ENCODE measurements around the gene TCEA2.

Gene TCEA2

GRCh38 chr20:64065062-64065973 is 2.3 kb downstream of the TCEA2 start:
- no peak for DNase-seq (ENCODE audit: low read depth)

- DNase-seq (ENCODE audit: low read depth), result no peak
Measured at GRCh38 chr20:64065974-64066343, 3.0 kb downstream of the TCEA2 start.

- DNase-seq (ENCODE audit: low read depth), result no peak
Measured at GRCh38 chr20:64067005-64067632, 4.1 kb downstream of the TCEA2 start.

DNA sequence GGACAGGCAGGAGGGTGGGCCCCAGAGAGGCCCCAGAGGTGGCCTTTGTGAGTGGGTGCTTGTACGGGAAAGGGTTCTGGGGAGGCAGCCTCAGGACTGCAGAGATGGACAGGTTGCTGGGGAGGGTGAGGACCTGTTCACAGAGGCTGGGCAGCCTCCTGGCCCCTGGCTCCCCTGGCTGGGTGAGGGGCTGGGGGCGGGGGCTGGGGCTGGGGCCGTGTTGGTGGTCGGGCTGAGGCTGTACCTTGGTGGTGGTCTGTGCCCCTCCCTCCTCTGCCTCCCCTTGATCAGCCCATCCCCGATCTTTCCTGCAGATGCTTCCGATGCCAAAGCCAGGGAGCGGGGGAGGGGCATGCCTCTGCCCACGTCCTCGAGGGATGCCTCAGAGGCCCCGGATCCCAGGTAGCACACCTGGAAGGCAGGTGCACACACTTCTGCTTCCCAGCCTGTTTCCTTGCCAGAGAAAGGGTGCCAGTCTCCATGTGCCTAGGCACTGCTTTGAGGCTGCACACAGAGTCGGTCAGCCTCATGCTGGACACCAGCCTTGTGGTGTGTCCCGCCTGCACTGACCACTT is 4.8 kb downstream of the TCEA2 start:
- DNase-seq (ENCODE audit: low read depth), result no peak

GRCh38 chr20:64068386-64069208 is 5.6 kb downstream of the TCEA2 start:
- peak; percentile 98 for DNase-seq (ENCODE audit: low read depth)

- no peak for DNase-seq (ENCODE audit: low read depth)
Measured at GRCh38 chr20:64069209-64069613, 6.2 kb downstream of the TCEA2 start.

- no peak for DNase-seq (ENCODE audit: low read depth)
Measured at GRCh38 chr20:64069614-64070243, 6.7 kb downstream of the TCEA2 start.

GRCh38 chr20:64070244-64070993 is 7.4 kb downstream of the TCEA2 start:
- no peak for DNase-seq (ENCODE audit: low read depth)

DNA sequence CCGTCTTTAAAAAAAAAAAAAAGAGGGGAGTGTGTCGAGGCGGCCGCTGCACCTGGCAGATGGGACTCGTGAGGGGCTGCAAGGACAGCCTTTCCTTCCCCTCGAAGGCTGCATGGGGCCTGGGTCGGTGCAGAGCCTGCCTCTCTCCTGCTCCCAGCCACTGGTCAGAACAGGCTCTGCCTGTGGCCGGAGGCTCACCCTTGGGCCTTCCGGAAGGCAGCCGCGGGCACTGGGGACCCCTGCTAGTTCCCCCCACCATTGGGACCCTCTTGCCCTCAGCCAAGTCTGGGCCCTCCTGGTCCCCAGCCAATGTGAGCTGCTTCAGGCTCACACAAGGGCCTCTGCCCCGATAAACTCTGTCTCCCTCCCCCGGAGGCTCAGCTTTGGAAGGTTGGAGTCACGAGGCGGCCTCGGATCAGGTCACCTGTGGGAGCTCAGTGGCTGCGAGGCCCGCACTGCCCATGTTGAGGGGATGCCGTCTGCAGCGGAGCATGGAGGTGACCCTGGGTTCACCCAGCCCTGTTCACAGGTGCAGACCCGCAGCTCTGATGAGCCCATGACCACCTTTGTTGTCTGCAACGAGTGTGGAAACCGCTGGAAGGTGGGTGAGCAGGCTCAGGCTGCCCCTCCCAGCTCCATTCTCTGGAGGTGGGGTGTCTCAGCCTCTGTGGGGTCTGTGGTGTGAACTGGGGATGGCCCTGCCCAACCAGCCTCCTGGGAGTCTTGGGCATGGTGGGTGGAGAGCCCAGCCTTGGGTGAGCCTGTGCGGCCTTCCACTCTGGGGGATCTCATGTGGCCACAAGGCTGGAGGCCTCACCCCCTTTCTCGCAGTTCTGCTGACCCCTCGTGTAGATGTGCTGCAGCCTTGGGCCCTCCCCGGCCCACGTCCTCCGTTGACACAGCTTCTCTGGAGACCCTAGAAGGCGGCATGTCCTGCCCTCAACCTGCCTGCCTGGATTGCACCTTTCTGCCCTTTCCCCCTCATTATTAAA is 8.6 kb downstream of the TCEA2 start:
- no peak for DNase-seq (ENCODE audit: low read depth)

DNA sequence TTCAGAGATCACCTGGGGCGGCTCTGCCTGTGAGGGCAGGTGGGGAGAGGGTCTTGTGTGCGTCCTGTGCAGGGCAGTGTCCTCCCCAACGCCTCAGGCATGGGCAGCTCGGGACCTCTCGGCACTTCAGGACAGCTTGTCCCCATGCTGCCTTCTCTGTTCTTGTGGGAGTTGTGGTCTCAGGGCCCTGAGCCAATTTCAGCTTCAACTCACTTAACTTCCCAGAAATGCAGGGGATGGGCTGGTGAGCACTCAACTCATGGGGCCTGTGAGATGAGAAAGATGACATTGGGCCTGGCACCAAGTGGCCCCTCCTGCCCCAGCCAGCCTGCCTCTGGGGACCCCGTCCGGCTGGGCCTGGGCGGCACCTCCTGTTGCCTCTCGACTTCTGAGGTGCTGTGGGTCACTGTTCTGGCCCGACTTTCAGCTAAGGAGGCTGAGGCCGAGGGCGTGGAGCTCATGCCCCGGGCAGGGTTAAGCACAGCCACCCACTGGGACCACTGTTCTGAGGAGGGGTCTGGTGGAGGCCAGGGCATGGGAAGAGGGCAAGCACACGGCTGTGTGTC is 9.6 kb downstream of the TCEA2 start:
- DNase-seq (ENCODE audit: low read depth), result no peak

- DNase-seq (ENCODE audit: low read depth), result no peak
Measured at GRCh38 chr20:64073476-64074183, 10.6 kb downstream of the TCEA2 start.

- no peak for DNase-seq (ENCODE audit: low read depth)
Measured at GRCh38 chr20:64074184-64074789, 11.3 kb downstream of the TCEA2 start.

DNA sequence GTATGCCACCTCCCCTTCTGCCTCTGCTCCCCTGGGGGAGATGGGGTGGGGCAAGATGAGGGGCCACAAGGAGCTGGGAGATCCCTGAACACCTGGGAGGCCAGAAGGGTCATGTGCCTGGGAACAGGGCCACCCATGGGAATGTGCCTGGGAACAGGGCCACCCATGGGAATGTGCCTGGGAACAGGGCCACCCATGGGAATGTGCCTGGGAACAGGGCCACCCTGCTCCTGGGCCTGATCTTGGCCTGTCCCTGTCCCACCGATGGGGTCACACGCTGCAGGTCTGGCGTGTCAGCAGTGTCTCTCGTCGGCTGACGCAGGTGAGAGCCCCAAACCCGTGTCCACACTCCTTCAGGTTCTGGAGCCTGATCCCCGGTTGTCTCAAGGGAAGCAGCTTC is 12.0 kb downstream of the TCEA2 start:
- no peak for DNase-seq (ENCODE audit: low read depth)

DNA sequence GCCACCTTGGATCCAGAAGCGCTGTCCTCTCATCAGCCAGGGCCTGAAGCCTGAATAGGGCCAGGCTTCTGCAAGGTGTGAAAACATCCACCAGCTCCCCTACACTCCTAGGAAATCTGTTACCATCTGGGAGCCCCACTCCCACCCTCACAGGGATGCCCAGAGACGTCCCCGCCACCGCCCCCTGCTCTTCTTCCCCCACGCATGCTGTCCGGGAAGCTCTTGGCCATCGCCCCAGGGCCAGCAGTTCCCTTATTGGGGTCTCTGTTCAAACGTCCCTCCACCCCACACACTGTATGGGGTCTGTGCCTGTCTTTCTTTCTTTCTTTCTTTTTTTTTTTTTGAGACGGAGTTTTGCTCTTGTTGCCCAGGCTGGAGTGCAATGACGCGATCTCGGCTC is 12.6 kb downstream of the TCEA2 start:
- no peak for DNase-seq (ENCODE audit: low read depth)

DNA sequence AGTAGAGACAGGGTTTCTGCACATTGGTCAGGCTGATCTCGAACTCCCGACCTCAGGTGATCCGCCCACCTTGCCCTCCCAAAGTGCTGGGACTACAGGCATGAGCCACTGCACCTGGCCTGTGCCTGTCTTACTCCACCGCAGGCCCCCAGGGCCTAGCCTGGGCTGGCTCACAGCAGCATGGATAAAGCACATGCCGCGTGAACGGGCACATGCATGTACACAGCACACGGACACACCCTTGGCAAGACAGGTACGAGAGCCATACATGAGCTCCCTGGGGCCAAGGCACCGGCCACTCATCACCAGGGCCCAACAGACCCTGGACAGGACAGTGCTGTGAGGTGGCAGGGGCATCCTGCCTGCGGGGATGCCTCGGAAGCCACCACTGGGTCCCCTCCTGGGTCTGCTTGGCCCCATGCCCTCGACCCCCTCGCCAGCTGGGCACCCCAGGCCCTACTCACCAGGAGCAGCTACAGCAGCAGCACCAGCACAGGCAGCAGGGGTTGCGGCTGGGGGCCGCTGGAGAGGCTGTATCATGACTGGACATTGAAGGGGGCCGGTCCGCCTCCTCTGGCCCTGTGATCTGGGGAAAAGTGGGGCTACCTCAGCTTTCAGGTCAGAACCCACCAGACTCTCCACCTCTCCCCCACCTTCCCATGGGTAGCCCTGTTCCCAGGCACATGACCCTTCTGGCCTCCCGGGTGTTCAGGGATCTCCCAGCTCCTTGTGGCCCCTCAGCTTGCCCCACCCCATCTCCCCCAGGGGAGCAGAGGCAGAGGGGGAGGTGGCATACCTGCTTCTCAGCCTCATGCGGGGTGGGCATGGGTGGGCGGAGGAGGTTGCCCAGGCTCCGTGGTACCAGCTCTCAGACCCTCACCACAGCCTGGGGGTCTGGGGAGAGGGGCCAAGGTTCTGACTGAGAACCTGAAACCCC is 13.3 kb downstream of the TCEA2 start:
- DNase-seq (ENCODE audit: low read depth), result no peak

- peak; percentile 79 for DNase-seq (ENCODE audit: low read depth)
Measured at GRCh38 chr20:64077094-64077493, 14.1 kb downstream of the TCEA2 start.

DNA sequence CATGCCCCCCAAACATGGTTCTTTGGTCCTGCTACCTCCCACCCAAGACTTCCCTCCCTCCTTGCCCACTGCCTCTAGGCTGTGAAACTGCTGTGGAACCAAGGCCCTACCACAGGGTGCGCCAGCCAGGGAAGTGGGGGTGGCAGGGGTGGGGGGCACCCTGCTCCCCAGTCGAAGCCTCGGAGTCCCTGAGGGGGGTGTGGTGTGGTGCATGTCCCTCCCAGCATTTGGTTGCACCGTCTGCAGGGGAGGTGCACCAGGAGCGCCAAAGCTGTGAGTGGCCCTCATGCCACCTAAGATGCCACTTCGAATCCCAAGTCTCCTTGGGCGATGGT is 14.5 kb downstream of the TCEA2 start:
- DNase-seq (ENCODE audit: low read depth), result no peak
